GM12891 (cell line): Measurements from ENCODE around the gene DYNC2H1.

ENCODE experiments used
- PAX5 ChIP-seq: IDR thresholded peaks from 2 replicates; pipeline ENCODE4 v1.6.1; 2011; ENCODE audit warnings: low read length, moderate library complexity, mild to moderate bottlenecking; ENCODE audit not compliant: insufficient read depth, severe bottlenecking
- POLR2A ChIP-seq: IDR thresholded peaks from 2 replicates; pipeline ENCODE4 v1.6.1; 2011; ENCODE audit warnings: low read depth, low read length, control low read depth
- POLR2AphosphoS5 ChIP-seq: IDR thresholded peaks from 2 replicates; pipeline ENCODE4 v1.6.1; 2011; ENCODE audit warnings: low read depth, low read length, control low read depth
- TAF1 ChIP-seq: IDR thresholded peaks from 2 replicates; pipeline ENCODE4 v1.6.1; 2011; ENCODE audit warnings: low read depth, low read length, control low read depth

GRCh38 chr11:103413266-103413888 lies 304.2 kb downstream of the DYNC2H1 start:
- TF ChIP-seq POLR2AphosphoS5: no peak
- TF ChIP-seq POLR2A: no peak
- no peak for TF ChIP-seq TAF1
- TF ChIP-seq PAX5: no peak
